ENCODE measurements around the gene MAD1L1.

DNA sequence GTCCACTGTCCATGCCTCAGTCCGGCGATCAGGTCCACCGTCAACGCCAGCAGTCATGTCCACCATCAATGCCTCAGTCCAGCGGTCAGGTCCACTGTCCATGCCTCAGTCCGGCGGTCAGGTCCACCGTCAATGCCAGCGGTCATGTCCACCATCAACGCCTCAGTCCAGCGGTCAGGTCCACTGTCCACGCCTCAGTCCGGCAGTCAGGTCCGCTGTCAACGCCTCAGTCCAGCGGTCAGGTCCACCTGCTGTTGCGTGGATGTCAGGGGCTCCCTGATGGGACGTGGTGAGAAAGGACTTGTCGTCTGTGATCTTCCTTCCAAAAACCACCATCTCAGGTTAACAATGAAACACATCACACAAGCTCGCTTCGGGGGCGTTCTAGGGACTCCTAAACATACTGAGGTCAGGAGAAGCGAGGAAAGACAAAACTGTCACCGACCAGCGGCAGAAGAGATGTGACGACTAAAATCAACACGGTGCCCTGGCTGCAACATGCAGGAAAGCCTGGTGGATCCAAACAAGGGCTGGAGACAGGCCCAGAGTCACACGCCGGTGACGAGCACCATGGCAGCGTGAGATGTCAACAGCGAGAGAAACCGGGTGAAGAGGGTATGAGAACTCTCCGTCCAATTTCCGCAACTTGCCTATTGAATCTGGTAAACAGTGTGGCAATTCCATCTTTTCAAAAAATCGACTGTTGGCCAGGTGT is 264.2 kb downstream of the MAD1L1 start:
- no peak for TF ChIP-seq CTCF (IDR thresholded peaks at IDR 0.05; ENCODE audit: insufficient read depth, low read length, poor library complexity, severe bottlenecking)
- no peak for TF ChIP-seq EZH2phosphoT487 (conservative IDR thresholded peaks at IDR 0.05; ENCODE audit: low read length)
